Measurements from ENCODE around the gene TRIM63.

- TF ChIP-seq OSR1 (CRISPR knock-in tag; IDR thresholded peaks at IDR 0.05) (no peak), RARB (CRISPR knock-in tag; IDR thresholded peaks at IDR 0.05) (no peak), CSRNP3 (CRISPR knock-in tag; IDR thresholded peaks at IDR 0.05) (no peak), TOX (CRISPR knock-in tag; IDR thresholded peaks at IDR 0.05; ENCODE audit: borderline replicate concordance) (no peak), ZFP30 (CRISPR knock-in tag; IDR thresholded peaks at IDR 0.05) (no peak)
- TF ChIP-seq, protein P1, sequence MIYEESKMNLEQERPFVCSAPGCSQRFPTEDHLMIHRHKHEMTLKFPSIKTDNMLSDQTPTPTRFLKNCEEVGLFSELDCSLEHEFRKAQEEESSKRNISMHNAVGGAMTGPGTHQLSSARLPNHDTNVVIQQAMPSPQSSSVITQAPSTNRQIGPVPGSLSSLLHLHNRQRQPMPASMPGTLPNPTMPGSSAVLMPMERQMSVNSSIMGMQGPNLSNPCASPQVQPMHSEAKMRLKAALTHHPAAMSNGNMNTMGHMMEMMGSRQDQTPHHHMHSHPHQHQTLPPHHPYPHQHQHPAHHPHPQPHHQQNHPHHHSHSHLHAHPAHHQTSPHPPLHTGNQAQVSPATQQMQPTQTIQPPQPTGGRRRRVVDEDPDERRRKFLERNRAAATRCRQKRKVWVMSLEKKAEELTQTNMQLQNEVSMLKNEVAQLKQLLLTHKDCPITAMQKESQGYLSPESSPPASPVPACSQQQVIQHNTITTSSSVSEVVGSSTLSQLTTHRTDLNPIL (CRISPR knock-in tag; IDR thresholded peaks at IDR 0.05; ENCODE audit: low read depth) = no peak
These were observed 37.5 kb downstream of the TRIM63 start for GRCh38 chr1:26029864-26030481.

Measured in SK-N-SH treated with all-trans-retinoic acid at 6 μM for 48 hours (cell line).